K562 (cell line): ENCODE results near the gene MICAL2. TPM values are rescaled to one million over a fixed set of nuclear protein-coding genes. Genes with fewer than 3 reads are reported as not detected.

Experiments used
- ATAC-seq: fragments of 200-7000 bp; cut with Tn5 transposase; 3 replicates; pipeline ENCODE4 v1.9.1; 2020; ENCODE audit warnings: moderate library complexity
- BruUV-seq: library from RNA; stranded (reverse); fragments of 400-500 nt; replicated peaks from 2 replicates; lab custom pipeline; 2021; lab: Mats Ljungman, UMichigan
- CTCF ChIA-PET: fragments of 300-600 bp; formaldehyde crosslinking; extraction: SDS; loops from one replicate; lab custom pipeline; 2021; ENCODE audit warnings: low intra/inter-chr PET ratio; lab: Yijun Ruan, JAX
- POLR2A ChIA-PET: fragments of 300-600, 350-650 bp; sonication (Branson Sonifier 250); formaldehyde crosslinking; extraction: SDS; loops from one replicate; lab custom pipeline; 2021; ENCODE audit warnings: antibody characterized with exemption, inconsistent platforms; lab: Yijun Ruan, JAX
- DNase-seq, 4 experiments: peaks; one replicate each; pipeline versions ENCODE4 v3.0.0 to v3.0.0-alpha.2; 2011 to 2018; ENCODE audit warnings: low spot score in 3 of 4, mixed read lengths in 3 of 4; ENCODE audit errors: extremely low read depth in 1 of 4
- FAIRE-seq: peaks from 2 replicates; lab custom pipeline; 2011; peaks lifted over from hg19 to GRCh38; lab: Jason Lieb, UNC
- H2AFZ ChIP-seq: 2 replicates; pipeline ENCODE4 v1.6.0; 2011; ENCODE audit warnings: low read depth, low read length, control low read depth, inconsistent platforms
- H3K27ac ChIP-seq: fragments of 200-600 bp; 3 replicates; pipeline ENCODE4 v1.8.0; 2011; ENCODE audit warnings: low read depth, mild to moderate bottlenecking, control low read depth, inconsistent platforms, low read length, moderate library complexity, mixed read lengths; ENCODE audit errors: extremely low read depth
- H3K27me3 ChIP-seq, 2 experiments: fragments of 300-600 bp in 1 of 2; 2 replicates in 1 of 2; 3 replicates in 1 of 2; pipeline versions ENCODE4 v1.6.0 to v1.8.0; 2011; ENCODE audit warnings: inconsistent platforms in 2 of 2, low read length in 2 of 2, mild to moderate bottlenecking in 1 of 2, mixed read lengths in 1 of 2, moderate library complexity in 1 of 2; ENCODE audit not compliant: control insufficient read depth in 2 of 2, insufficient read depth in 2 of 2
- H3K36me3 ChIP-seq: fragments of 300-600 bp; 3 replicates; pipeline ENCODE4 v1.8.0; 2011; ENCODE audit warnings: mild to moderate bottlenecking, low read length, inconsistent platforms; ENCODE audit not compliant: control insufficient read depth, insufficient read depth
- H3K4me1 ChIP-seq, 2 experiments: fragments of 200-600 bp in 1 of 2; replicated peaks in 1 of 2; 2 replicates in 1 of 2; 3 replicates in 1 of 2; pipeline versions ENCODE4 v1.5.1 to v1.8.0; 2011; ENCODE audit warnings: inconsistent platforms in 2 of 2, low read length in 2 of 2, mild to moderate bottlenecking in 1 of 2, mixed read lengths in 1 of 2, moderate library complexity in 1 of 2; ENCODE audit not compliant: control insufficient read depth in 2 of 2, insufficient read depth in 2 of 2
- H3K4me2 ChIP-seq: 2 replicates; pipeline ENCODE4 v1.6.1; 2011; ENCODE audit warnings: low read length, control low read depth, inconsistent platforms, mixed read lengths; ENCODE audit not compliant: insufficient read depth
- H3K4me3 ChIP-seq: fragments of 200-600 bp; sonication (generic), shearing (Covaris generic); 2 replicates; pipeline ENCODE4 v1.5.1; 2016; ENCODE audit warnings: control low read depth, inconsistent platforms
- H3K79me2 ChIP-seq: fragments of 200-600 bp; 3 replicates; pipeline ENCODE4 v1.8.0; 2011; ENCODE audit warnings: low read length, inconsistent platforms; ENCODE audit not compliant: control insufficient read depth, insufficient read depth
- H3K9ac ChIP-seq, 2 experiments: 2 replicates each; pipeline versions ENCODE4 v1.6.0 to v1.6.1; 2011; ENCODE audit warnings: low read depth in 2 of 2, low read length in 2 of 2, control low read depth in 1 of 2, inconsistent platforms in 1 of 2, mild to moderate bottlenecking in 1 of 2, mixed read lengths in 1 of 2; ENCODE audit not compliant: insufficient read depth in 1 of 2
- H3K9me1 ChIP-seq: one replicate; pipeline ENCODE4 v1.6.0; 2011; ENCODE audit warnings: inconsistent platforms, mild to moderate bottlenecking, low read length, moderate library complexity; ENCODE audit not compliant: control insufficient read depth, insufficient read depth
- H3K9me3 ChIP-seq: replicated peaks from 2 replicates; pipeline ENCODE4 v1.5.1; 2011; ENCODE audit warnings: low read depth, low read length, inconsistent platforms; ENCODE audit not compliant: control insufficient read depth, insufficient read depth
- H4K20me1 ChIP-seq: replicated peaks from 2 replicates; pipeline ENCODE4 v1.6.1; 2011; ENCODE audit warnings: low read length, inconsistent platforms, mixed read lengths; ENCODE audit not compliant: control insufficient read depth, insufficient read depth
- CTBP1 ChIP-seq: fragments of 450-650 bp; IDR thresholded peaks from 2 replicates; pipeline ENCODE4 v1.6.1; 2016; ENCODE audit warnings: borderline replicate concordance
- MAFF ChIP-seq: IDR thresholded peaks from 2 replicates; pipeline ENCODE4 v1.6.1; 2012; ENCODE audit warnings: low read length, improper control_type of control experiment
- RAD51 ChIP-seq: fragments of 450-650 bp; IDR thresholded peaks from 2 replicates; pipeline ENCODE4 v1.7.1; 2016; ENCODE audit warnings: low read depth, mild to moderate bottlenecking, borderline replicate concordance
- TRIM28 ChIP-seq: fragments of 450-650 bp; IDR thresholded peaks from 2 replicates; pipeline ENCODE4 v1.6.1; 2017
- YY1 ChIP-seq, 3 experiments: IDR thresholded peaks; 2 replicates each; pipeline ENCODE4 v1.6.1; 2011; ENCODE audit warnings: low read length in 2 of 3, mild to moderate bottlenecking in 2 of 3, moderate library complexity in 2 of 3, borderline replicate concordance in 1 of 3, control low read depth in 1 of 3, low read depth in 1 of 3; ENCODE audit not compliant: insufficient read depth in 3 of 3, insufficient replicate concordance in 2 of 3, control insufficient read depth in 1 of 3, insufficient read length in 1 of 3; ENCODE audit errors: extremely low read depth in 1 of 3
- ZNF217 ChIP-seq: sonication (generic); formaldehyde crosslinking; IDR thresholded peaks from 2 replicates; pipeline ENCODE4 v1.8.0; 2022; ENCODE audit warnings: mild to moderate bottlenecking, missing genetic modification reagents
- ZNF561 ChIP-seq: fragments of 450-650 bp; formaldehyde crosslinking; conservative IDR thresholded peaks from 2 replicates; pipeline ENCODE4 v1.4.0; 2020; ENCODE audit warnings: mild to moderate bottlenecking, moderate library complexity
- ZNF644 ChIP-seq: fragments of 200-800 bp; sonication (Bioruptor generic); IDR thresholded peaks from 2 replicates; pipeline ENCODE4 v1.6.1; 2016; ENCODE audit warnings: low read depth, missing genetic modification characterization, missing compliant biosample characterization
- WGBS: fragments of 100-300 bp; shearing (Covaris generic); methylation state at CpG from one replicate; pipeline ENCODE4 v1.1.6; 2016; ENCODE audit warnings: low coverage, mixed read lengths; ENCODE audit not compliant: insufficient coverage; ENCODE audit errors: missing lambda C conversion rate; 5-methylcytosine and 5-hydroxymethylcytosine counted together
- in situ Hi-C: fragments of 300-500 bp; cut with MboI; formaldehyde crosslinking; loops from 4 replicates; pipeline ENCODE4 v1.15.0; 2018; ENCODE audit warnings: inconsistent platforms, mixed read lengths
- intact Hi-C: fragments of 100-400 bp; cut with micrococcal nuclease; formaldehyde crosslinking; loops from 2 replicates; pipeline ENCODE4 v1.14.2; 2022
- polyA plus RNA-seq, 8 experiments: library from polyadenylated mRNA; depleted of rRNA in 4 of 8; stranded (reverse) in 5 of 8; unstranded in 3 of 8; fragments of >200 nt; fragmentation: Nextera tagmentation in 2 of 8; fragmentation: Illumina TruSeq in 1 of 8; extraction: Ambion mirVana in 2 of 8; extraction: Trizol in 1 of 8; gene quantifications; 2 replicates each; pipeline versions ENCODE4 v1.2.1 to v1.2.3, GENCODE V29; 2011 to 2014; ENCODE audit warnings: inconsistent platforms in 1 of 8, missing spikeins in 1 of 8
- total RNA-seq, 7 experiments: library from RNA; depleted of rRNA in 6 of 7; stranded (reverse); fragments of >200 nt in 6 of 7; fragmentation: Illumina TruSeq in 2 of 7; extraction: Trizol in 2 of 7; gene quantifications; 2 replicates each; pipeline versions ENCODE4 v1.2.1 to v1.2.3, GENCODE V29; 2011 to 2021; ENCODE audit warnings: low replicate concordance in 1 of 7
- TF ChIP-seq, protein P1 (sequence below): fragments of 250-450 bp; sonication (Bioruptor Pico); IDR thresholded peaks from 2 replicates; pipeline ENCODE4 v1.9.0; 2021; ENCODE audit warnings: mild to moderate bottlenecking, inconsistent platforms
- TF ChIP-seq, protein P2 (sequence below): fragments of 450-650 bp; formaldehyde crosslinking; IDR thresholded peaks from 2 replicates; pipeline ENCODE4 v1.4.0; 2020; ENCODE audit warnings: mild to moderate bottlenecking, mixed read lengths
- TF ChIP-seq, protein P3 (sequence below): sonication (generic); formaldehyde crosslinking; IDR thresholded peaks from 2 replicates; pipeline ENCODE4 v1.8.1; 2022; ENCODE audit warnings: missing genetic modification reagents
- TF ChIP-seq, protein P4 (sequence below): fragments of 200-800 bp; sonication (Bioruptor generic); IDR thresholded peaks from 2 replicates; pipeline ENCODE4 v1.6.1; 2017; ENCODE audit warnings: missing genetic modification characterization, missing compliant biosample characterization
- TF ChIP-seq, protein P5 (sequence below): sonication (generic); formaldehyde crosslinking; IDR thresholded peaks from 2 replicates; pipeline ENCODE4 v1.8.0; 2022; ENCODE audit warnings: mild to moderate bottlenecking, missing genetic modification reagents

MICAL2 gene
- total and polyA plus RNA-seq, 9 of the 15 experiments (the other 6 are each of a cell fraction or from before 2014, with no cell fraction given) = 4.7 to 64.2 (median 33.6) TPM

DNA sequence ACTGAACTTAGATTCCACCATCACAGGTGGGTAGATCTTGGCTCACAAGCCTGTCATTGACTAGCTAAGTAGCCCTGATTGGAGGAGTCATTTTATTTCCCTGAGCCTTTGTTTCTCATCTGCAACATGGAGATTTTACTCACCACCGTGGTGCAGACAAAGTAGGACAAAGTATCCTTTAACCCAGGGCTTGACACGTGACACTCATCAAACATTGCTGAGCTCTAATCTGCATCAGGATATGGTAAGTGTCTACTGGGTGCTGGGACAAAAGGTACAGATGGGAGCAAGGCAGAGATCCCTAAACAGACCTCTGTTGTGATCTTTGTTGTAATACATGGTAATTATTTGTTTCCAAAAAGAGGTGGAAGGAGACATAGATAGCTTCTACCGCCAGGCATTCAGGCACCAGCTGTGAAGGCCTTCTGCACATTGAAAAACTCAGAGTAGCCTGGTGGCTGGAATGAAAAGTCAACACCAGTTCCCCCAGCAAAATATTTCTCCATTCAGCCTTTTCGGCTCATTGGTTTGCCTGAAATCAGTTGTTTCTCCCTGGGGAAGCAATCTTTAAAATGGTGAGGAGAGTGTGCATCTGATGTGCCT, 18.3 kb upstream of the MICAL2 start:
- no peaks in the 10 kb centered on the region for H3K36me3 ChIP-seq
- 47% methylated on average over 4 of the region's 4 CpGs for WGBS
- CTCF ChIA-PET = no interaction called here
- DNase-seq (no peak), ATAC-seq (no peak), FAIRE-seq (no peak)
- H3K4me3 ChIP-seq = no peak overlapping the region
- BruUV-seq = no TSS peak
- H3K27ac ChIP-seq = no peak overlapping the region
- peaks cover 18 to 44% of the 10 kb centered on the region in 2 experiments for H3K4me1 ChIP-seq
- no peaks in the 10 kb centered on the region for H4K20me1 ChIP-seq
- no peak overlapping the region for H3K9ac ChIP-seq
- H3K9me3 ChIP-seq = no peaks in the 10 kb centered on the region
- peak overlapping the region; percentile 57 for H2AFZ ChIP-seq
- H3K79me2 ChIP-seq = no peaks in the 10 kb centered on the region
- no peak overlapping the region for H3K4me2 ChIP-seq
- in situ Hi-C loops (no loop called here), intact Hi-C loops (no loop called here)
- POLR2A ChIA-PET = interaction anchor here (0.7 to 1.2 kb wide), 4 partner anchors 9 to 142 kb away, joined by 3 to 5 read pairs (median 4); no protein-coding TSS in a partner anchor
- H3K9me1 ChIP-seq = no peaks in the 10 kb centered on the region
- no peaks in the 10 kb centered on the region for H3K27me3 ChIP-seq
- TF ChIP-seq CTBP1 (no peak), ZNF644 (no peak), ZNF217 (CRISPR knock-in tag) (no peak), RAD51 (peak; percentile 41; the same call in 1 of the 2 replicates), MAFF (no peak), TRIM28 (no peak), YY1 (IDR thresholded peaks at IDR 0.05; ENCODE audit: borderline replicate concordance in 1 of 3, control insufficient read depth in 1 of 3, extremely low read depth in 1 of 3, insufficient read depth in 3 of 3, insufficient read length in 1 of 3, insufficient replicate concordance in 2 of 3, low read depth in 1 of 3, low read length in 2 of 3) (no peak), ZNF561 (CRISPR knock-in tag) (no peak)
- TF ChIP-seq, protein P1, sequence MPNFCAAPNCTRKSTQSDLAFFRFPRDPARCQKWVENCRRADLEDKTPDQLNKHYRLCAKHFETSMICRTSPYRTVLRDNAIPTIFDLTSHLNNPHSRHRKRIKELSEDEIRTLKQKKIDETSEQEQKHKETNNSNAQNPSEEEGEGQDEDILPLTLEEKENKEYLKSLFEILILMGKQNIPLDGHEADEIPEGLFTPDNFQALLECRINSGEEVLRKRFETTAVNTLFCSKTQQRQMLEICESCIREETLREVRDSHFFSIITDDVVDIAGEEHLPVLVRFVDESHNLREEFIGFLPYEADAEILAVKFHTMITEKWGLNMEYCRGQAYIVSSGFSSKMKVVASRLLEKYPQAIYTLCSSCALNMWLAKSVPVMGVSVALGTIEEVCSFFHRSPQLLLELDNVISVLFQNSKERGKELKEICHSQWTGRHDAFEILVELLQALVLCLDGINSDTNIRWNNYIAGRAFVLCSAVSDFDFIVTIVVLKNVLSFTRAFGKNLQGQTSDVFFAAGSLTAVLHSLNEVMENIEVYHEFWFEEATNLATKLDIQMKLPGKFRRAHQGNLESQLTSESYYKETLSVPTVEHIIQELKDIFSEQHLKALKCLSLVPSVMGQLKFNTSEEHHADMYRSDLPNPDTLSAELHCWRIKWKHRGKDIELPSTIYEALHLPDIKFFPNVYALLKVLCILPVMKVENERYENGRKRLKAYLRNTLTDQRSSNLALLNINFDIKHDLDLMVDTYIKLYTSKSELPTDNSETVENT = no peak
- TF ChIP-seq, protein P2, sequence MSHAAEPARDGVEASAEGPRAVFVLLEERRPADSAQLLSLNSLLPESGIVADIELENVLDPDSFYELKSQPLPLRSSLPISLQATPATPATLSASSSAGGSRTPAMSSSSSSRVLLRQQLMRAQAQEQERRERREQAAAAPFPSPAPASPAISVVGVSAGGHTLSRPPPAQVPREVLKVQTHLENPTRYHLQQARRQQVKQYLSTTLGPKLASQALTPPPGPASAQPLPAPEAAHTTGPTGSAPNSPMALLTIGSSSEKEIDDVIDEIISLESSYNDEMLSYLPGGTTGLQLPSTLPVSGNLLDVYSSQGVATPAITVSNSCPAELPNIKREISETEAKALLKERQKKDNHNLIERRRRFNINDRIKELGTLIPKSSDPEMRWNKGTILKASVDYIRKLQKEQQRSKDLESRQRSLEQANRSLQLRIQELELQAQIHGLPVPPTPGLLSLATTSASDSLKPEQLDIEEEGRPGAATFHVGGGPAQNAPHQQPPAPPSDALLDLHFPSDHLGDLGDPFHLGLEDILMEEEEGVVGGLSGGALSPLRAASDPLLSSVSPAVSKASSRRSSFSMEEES (CRISPR knock-in tag) = peak; percentile 57
- TF ChIP-seq, protein P3, sequence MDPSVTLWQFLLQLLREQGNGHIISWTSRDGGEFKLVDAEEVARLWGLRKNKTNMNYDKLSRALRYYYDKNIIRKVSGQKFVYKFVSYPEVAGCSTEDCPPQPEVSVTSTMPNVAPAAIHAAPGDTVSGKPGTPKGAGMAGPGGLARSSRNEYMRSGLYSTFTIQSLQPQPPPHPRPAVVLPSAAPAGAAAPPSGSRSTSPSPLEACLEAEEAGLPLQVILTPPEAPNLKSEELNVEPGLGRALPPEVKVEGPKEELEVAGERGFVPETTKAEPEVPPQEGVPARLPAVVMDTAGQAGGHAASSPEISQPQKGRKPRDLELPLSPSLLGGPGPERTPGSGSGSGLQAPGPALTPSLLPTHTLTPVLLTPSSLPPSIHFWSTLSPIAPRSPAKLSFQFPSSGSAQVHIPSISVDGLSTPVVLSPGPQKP (CRISPR knock-in tag) = no peak
- TF ChIP-seq, protein P4, sequence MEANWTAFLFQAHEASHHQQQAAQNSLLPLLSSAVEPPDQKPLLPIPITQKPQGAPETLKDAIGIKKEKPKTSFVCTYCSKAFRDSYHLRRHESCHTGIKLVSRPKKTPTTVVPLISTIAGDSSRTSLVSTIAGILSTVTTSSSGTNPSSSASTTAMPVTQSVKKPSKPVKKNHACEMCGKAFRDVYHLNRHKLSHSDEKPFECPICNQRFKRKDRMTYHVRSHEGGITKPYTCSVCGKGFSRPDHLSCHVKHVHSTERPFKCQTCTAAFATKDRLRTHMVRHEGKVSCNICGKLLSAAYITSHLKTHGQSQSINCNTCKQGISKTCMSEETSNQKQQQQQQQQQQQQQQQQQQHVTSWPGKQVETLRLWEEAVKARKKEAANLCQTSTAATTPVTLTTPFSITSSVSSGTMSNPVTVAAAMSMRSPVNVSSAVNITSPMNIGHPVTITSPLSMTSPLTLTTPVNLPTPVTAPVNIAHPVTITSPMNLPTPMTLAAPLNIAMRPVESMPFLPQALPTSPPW (CRISPR knock-in tag) = no peak
- TF ChIP-seq, protein P5, sequence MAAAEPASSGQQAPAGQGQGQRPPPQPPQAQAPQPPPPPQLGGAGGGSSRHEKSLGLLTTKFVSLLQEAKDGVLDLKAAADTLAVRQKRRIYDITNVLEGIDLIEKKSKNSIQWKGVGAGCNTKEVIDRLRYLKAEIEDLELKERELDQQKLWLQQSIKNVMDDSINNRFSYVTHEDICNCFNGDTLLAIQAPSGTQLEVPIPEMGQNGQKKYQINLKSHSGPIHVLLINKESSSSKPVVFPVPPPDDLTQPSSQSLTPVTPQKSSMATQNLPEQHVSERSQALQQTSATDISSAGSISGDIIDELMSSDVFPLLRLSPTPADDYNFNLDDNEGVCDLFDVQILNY = no peak
